Measurements from ENCODE around the gene GRIP2.

GRIP2 gene

GRCh38 chr3:14465425-14465824, 74.7 kb downstream of the GRIP2 start:
- no peak for ATAC-seq
- TF ChIP-seq SNAI2 (CRISPR knock-in tag; IDR thresholded peaks at IDR 0.05) = no peak

- no peak for ATAC-seq
- no peak for TF ChIP-seq ZFP3 (CRISPR knock-in tag; IDR thresholded peaks at IDR 0.05)
- TF ChIP-seq CSRNP3 (CRISPR knock-in tag; IDR thresholded peaks at IDR 0.05) = no peak
- TF ChIP-seq OSR1 (CRISPR knock-in tag; IDR thresholded peaks at IDR 0.05) = no peak
- no peak for TF ChIP-seq ZNF8 (CRISPR knock-in tag; IDR thresholded peaks at IDR 0.05)
- no peak for TF ChIP-seq ZNF565 (CRISPR knock-in tag; conservative IDR thresholded peaks at IDR 0.05; ENCODE audit: low read depth)
- TF ChIP-seq TCF4 (CRISPR knock-in tag; IDR thresholded peaks at IDR 0.05; ENCODE audit: borderline replicate concordance) = no peak
- TF ChIP-seq ARNTL (CRISPR knock-in tag; IDR thresholded peaks at IDR 0.05; ENCODE audit: borderline replicate concordance, low read depth) = no peak
- no peak for TF ChIP-seq CSDC2 (CRISPR knock-in tag; IDR thresholded peaks at IDR 0.05)
- TF ChIP-seq RARB (CRISPR knock-in tag; IDR thresholded peaks at IDR 0.05) = no peak
- TF ChIP-seq SNAI2 (CRISPR knock-in tag; IDR thresholded peaks at IDR 0.05) = no peak
- no peak for TF ChIP-seq ESRRG (CRISPR knock-in tag; IDR thresholded peaks at IDR 0.05)
- no peak for TF ChIP-seq POU6F1 (CRISPR knock-in tag; IDR thresholded peaks at IDR 0.05; ENCODE audit: borderline replicate concordance, low read depth)
- no peak for TF ChIP-seq PPARA (CRISPR knock-in tag; IDR thresholded peaks at IDR 0.05; ENCODE audit: borderline replicate concordance)
- no peak for TF ChIP-seq ZFP30 (CRISPR knock-in tag; IDR thresholded peaks at IDR 0.05)
- TF ChIP-seq ZNF70 (CRISPR knock-in tag; IDR thresholded peaks at IDR 0.05) = no peak
- TF ChIP-seq TSHZ2 (CRISPR knock-in tag; IDR thresholded peaks at IDR 0.05) = no peak
- no peak for TF ChIP-seq PATZ1 (CRISPR knock-in tag; IDR thresholded peaks at IDR 0.05; ENCODE audit: borderline replicate concordance)
- no peak for TF ChIP-seq ISL1 (CRISPR knock-in tag; IDR thresholded peaks at IDR 0.05)
Measured at GRCh38 chr3:14464521-14464920, 75.6 kb downstream of the GRIP2 start.

GRCh38 chr3:14464141-14464465, 76.0 kb downstream of the GRIP2 start:
- TF ChIP-seq TOX (CRISPR knock-in tag; IDR thresholded peaks at IDR 0.05; ENCODE audit: borderline replicate concordance) = no peak
- TF ChIP-seq PPARA (CRISPR knock-in tag; IDR thresholded peaks at IDR 0.05; ENCODE audit: borderline replicate concordance) = no peak
- TF ChIP-seq ARNTL (CRISPR knock-in tag; IDR thresholded peaks at IDR 0.05; ENCODE audit: borderline replicate concordance, low read depth) = no peak
- TF ChIP-seq CSDC2 (CRISPR knock-in tag; IDR thresholded peaks at IDR 0.05) = no peak
- no peak for TF ChIP-seq ZFP30 (CRISPR knock-in tag; IDR thresholded peaks at IDR 0.05)
- no peak for TF ChIP-seq TSHZ2 (CRISPR knock-in tag; IDR thresholded peaks at IDR 0.05)
- no peak for TF ChIP-seq ZFP3 (CRISPR knock-in tag; IDR thresholded peaks at IDR 0.05)
- TF ChIP-seq RARB (CRISPR knock-in tag; IDR thresholded peaks at IDR 0.05) = no peak
- TF ChIP-seq ZNF565 (CRISPR knock-in tag; conservative IDR thresholded peaks at IDR 0.05; ENCODE audit: low read depth) = no peak
- no peak for ATAC-seq
